DND-41 (cell line): Measurements from ENCODE around the gene SLC11A1.

ENCODE experiments used
- ATAC-seq: fragments of 200-7000 bp; cut with Tn5 transposase; 3 replicates; pipeline ENCODE4 v1.9.1; 2021; ENCODE audit warnings: low read depth; ENCODE audit not compliant: insufficient read depth
- DNase-seq: peaks from one replicate; pipeline ENCODE4 v3.0.0-alpha.2; 2020
- H2AFZ ChIP-seq: 2 replicates; pipeline ENCODE4 v1.6.0; 2012; ENCODE audit warnings: low read depth, low read length
- H3K27ac ChIP-seq: 2 replicates; pipeline ENCODE4 v1.5.1; 2012; ENCODE audit warnings: low read length, inconsistent platforms
- H3K27me3 ChIP-seq: fragments of 200-600 bp; sonication (generic); 2 replicates; pipeline ENCODE4 v1.6.0; 2012; ENCODE audit warnings: low read length, mild to moderate bottlenecking, inconsistent platforms; ENCODE audit not compliant: insufficient read depth, poor library complexity
- H3K36me3 ChIP-seq: 2 replicates; pipeline ENCODE4 v1.5.1; 2012; ENCODE audit warnings: low read length, inconsistent platforms; ENCODE audit not compliant: insufficient read depth
- H3K4me1 ChIP-seq: 2 replicates; pipeline ENCODE4 v1.5.1; 2012; ENCODE audit warnings: mild to moderate bottlenecking, low read length; ENCODE audit not compliant: insufficient read depth
- H3K4me2 ChIP-seq: 2 replicates; pipeline ENCODE4 v1.6.0; 2012; ENCODE audit warnings: mild to moderate bottlenecking, moderate library complexity, low read length, inconsistent platforms; ENCODE audit not compliant: insufficient read depth
- H3K4me3 ChIP-seq, 2 experiments: fragments of 200-600 bp in 1 of 2; shearing (Covaris generic) in 1 of 2; 2 replicates each; pipeline ENCODE4 v1.5.1; 2012 to 2016; ENCODE audit warnings: inconsistent platforms in 2 of 2, low read length in 2 of 2, mild to moderate bottlenecking in 2 of 2, low read depth in 1 of 2, moderate library complexity in 1 of 2
- H3K79me2 ChIP-seq: 2 replicates; pipeline ENCODE4 v1.6.0; 2012; ENCODE audit warnings: low read length, inconsistent platforms; ENCODE audit not compliant: insufficient read depth
- H3K9ac ChIP-seq: 2 replicates; pipeline ENCODE4 v1.6.0; 2012; ENCODE audit warnings: low read depth, mild to moderate bottlenecking, inconsistent platforms, low read length, moderate library complexity
- H3K9me3 ChIP-seq: 2 replicates; pipeline ENCODE4 v1.5.1; 2012; ENCODE audit warnings: low read length, moderate library complexity, mild to moderate bottlenecking, inconsistent platforms; ENCODE audit not compliant: insufficient read depth, severe bottlenecking
- H4K20me1 ChIP-seq: 2 replicates; pipeline ENCODE4 v1.6.0; 2012; ENCODE audit warnings: low read length; ENCODE audit not compliant: insufficient read depth
- CTCF ChIP-seq: IDR thresholded peaks from 2 replicates; pipeline ENCODE4 v1.5.1; 2012; ENCODE audit warnings: borderline replicate concordance, low read length, moderate library complexity, mild to moderate bottlenecking; ENCODE audit not compliant: poor library complexity, severe bottlenecking; ENCODE audit errors: extremely low read depth
- EZH2 ChIP-seq: IDR thresholded peaks from 3 replicates; pipeline ENCODE4 v1.6.1; 2012; ENCODE audit warnings: borderline replicate concordance, low read depth, mild to moderate bottlenecking, moderate library complexity, low read length, inconsistent platforms; ENCODE audit not compliant: severe bottlenecking

The SLC11A1 gene

GRCh38 chr2:218425531-218425930, 43.5 kb downstream of the SLC11A1 start:
- ATAC-seq: no peak
- H4K20me1 ChIP-seq: no peaks in the 10 kb centered on the region; the same call in 1 of the 2 replicates
- no peaks in the 10 kb centered on the region for H3K27me3 ChIP-seq

GRCh38 chr2:218427741-218428140, 45.7 kb downstream of the SLC11A1 start:
- Histone ChIP-seq H3K79me2 (no peaks in the 10 kb centered on the region), H3K9me3 (no peaks in the 10 kb centered on the region), H3K27me3 (no peaks in the 10 kb centered on the region), H3K4me2 (no peak overlapping the region), H3K4me3 (no peak overlapping the region), H3K36me3 (no peaks in the 10 kb centered on the region), H3K9ac (no peak overlapping the region), H4K20me1 (no peaks in the 10 kb centered on the region; the same call in 1 of the 2 replicates), H3K4me1 (no peaks in the 10 kb centered on the region), H2AFZ (no peak overlapping the region), H3K27ac (no peak overlapping the region)
- TF ChIP-seq CTCF: no peak
- TF ChIP-seq EZH2: no peak
- DNase-seq: no peak
- no peak for ATAC-seq

More at GRCh38 chr2:218425531-218425930, 43.5 kb downstream of the SLC11A1 start:
- H3K36me3 ChIP-seq: no peaks in the 10 kb centered on the region
- H3K79me2 ChIP-seq: no peaks in the 10 kb centered on the region
- no peaks in the 10 kb centered on the region for H3K9me3 ChIP-seq
- H2AFZ ChIP-seq: no peak overlapping the region
- H3K9ac ChIP-seq: no peak overlapping the region
- no peaks in the 10 kb centered on the region for H3K4me1 ChIP-seq
- DNase-seq: no peak
- TF ChIP-seq EZH2: no peak
- no peak overlapping the region for H3K27ac ChIP-seq
- H3K4me3 ChIP-seq: no peak overlapping the region
- H3K4me2 ChIP-seq: no peak overlapping the region

- Histone ChIP-seq H3K27me3 (no peaks in the 10 kb centered on the region), H3K36me3 (no peaks in the 10 kb centered on the region), H2AFZ (no peak overlapping the region), H3K4me1 (no peaks in the 10 kb centered on the region), H3K27ac (no peak overlapping the region), H3K9me3 (no peaks in the 10 kb centered on the region), H4K20me1 (no peaks in the 10 kb centered on the region; the same call in 1 of the 2 replicates), H3K79me2 (no peaks in the 10 kb centered on the region), H3K4me3 (no peak overlapping the region), H3K9ac (no peak overlapping the region), H3K4me2 (no peak overlapping the region)
- ATAC-seq: no peak
- TF ChIP-seq EZH2 (no peak), CTCF (no peak)
- no peak for DNase-seq
Observed at GRCh38 chr2:218428846-218429558, 46.9 kb downstream of the SLC11A1 start.

- no peaks in the 10 kb centered on the region for H3K9me3 ChIP-seq
- H3K9ac ChIP-seq: no peak overlapping the region
- H3K4me2 ChIP-seq: no peak overlapping the region
- DNase-seq (no peak), ATAC-seq (0 out of 3 replicates have a peak, but pooled peaks have one; percentile 39)
- no peaks in the 10 kb centered on the region for H3K27me3 ChIP-seq
- no peak overlapping the region for H2AFZ ChIP-seq
- no peak overlapping the region for H3K27ac ChIP-seq
- no peak for TF ChIP-seq CTCF
- no peak for TF ChIP-seq EZH2
- no peaks in the 10 kb centered on the region for H3K36me3 ChIP-seq
- no peaks in the 10 kb centered on the region; the same call in 1 of the 2 replicates for H4K20me1 ChIP-seq
- no peaks in the 10 kb centered on the region for H3K79me2 ChIP-seq
- no peak overlapping the region for H3K4me3 ChIP-seq
- no peaks in the 10 kb centered on the region for H3K4me1 ChIP-seq
Observed at GRCh38 chr2:218429911-218430692, 48.0 kb downstream of the SLC11A1 start.
